Sigmoid colon (tissue), 4 donors: ENCODE results near the gene VAX1.

Source experiments
- EP300 ChIP-seq, 4 donors: sonication (generic); formaldehyde crosslinking; IDR thresholded peaks; one replicate each; pipeline ENCODE4 v1.6.1; 2017; ENCODE audit warnings: antibody characterized with exemption in 4 of 4
- POLR2A ChIP-seq, 2 donors: fragments of 450-650 bp; IDR thresholded peaks; one replicate each; pipeline ENCODE4 v1.6.1; 2016; ENCODE audit warnings: antibody characterized with exemption in 2 of 2, mild to moderate bottlenecking in 2 of 2, moderate library complexity in 2 of 2
- POLR2AphosphoS5 ChIP-seq, 4 donors: sonication (generic); formaldehyde crosslinking; IDR thresholded peaks; one replicate each; pipeline ENCODE4 v1.6.1; 2017; ENCODE audit warnings: antibody characterized with exemption in 4 of 4
- TF ChIP-seq, protein P1 (sequence below), 4 experiments: fragments of 450-650 bp in 3 of 4; fragments of 200-600 bp in 1 of 4; IDR thresholded peaks; one replicate each; pipeline ENCODE4 v1.5.1; 2016 to 2019; ENCODE audit warnings: antibody characterized with exemption in 4 of 4, mild to moderate bottlenecking in 3 of 4, moderate library complexity in 2 of 4

- TF ChIP-seq POLR2A (IDR thresholded peaks at IDR 0.05) (no peak), POLR2AphosphoS5 (IDR thresholded peaks at IDR 0.05) (peak in 1 of 4 donors; percentile 9), EP300 (IDR thresholded peaks at IDR 0.05) (no peak)
- TF ChIP-seq, protein P1, sequence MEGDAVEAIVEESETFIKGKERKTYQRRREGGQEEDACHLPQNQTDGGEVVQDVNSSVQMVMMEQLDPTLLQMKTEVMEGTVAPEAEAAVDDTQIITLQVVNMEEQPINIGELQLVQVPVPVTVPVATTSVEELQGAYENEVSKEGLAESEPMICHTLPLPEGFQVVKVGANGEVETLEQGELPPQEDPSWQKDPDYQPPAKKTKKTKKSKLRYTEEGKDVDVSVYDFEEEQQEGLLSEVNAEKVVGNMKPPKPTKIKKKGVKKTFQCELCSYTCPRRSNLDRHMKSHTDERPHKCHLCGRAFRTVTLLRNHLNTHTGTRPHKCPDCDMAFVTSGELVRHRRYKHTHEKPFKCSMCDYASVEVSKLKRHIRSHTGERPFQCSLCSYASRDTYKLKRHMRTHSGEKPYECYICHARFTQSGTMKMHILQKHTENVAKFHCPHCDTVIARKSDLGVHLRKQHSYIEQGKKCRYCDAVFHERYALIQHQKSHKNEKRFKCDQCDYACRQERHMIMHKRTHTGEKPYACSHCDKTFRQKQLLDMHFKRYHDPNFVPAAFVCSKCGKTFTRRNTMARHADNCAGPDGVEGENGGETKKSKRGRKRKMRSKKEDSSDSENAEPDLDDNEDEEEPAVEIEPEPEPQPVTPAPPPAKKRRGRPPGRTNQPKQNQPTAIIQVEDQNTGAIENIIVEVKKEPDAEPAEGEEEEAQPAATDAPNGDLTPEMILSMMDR (IDR thresholded peaks at IDR 0.05): no peak
Observed at GRCh38 chr10:117163954-117164548, 26.0 kb upstream of the VAX1 start.
